Suppressor macrophage (primary cell): Measurements from ENCODE around the gene ANKRD31.
"Not testable (repeated sequence)": the region's sequence is repeated elsewhere in the genome, so short reads cannot be mapped to it uniquely, and the experiment has no call there.

Experiments used
- DNase-seq, 4 experiments: peaks; one replicate each; pipeline ENCODE4 v3.0.0-alpha.2; 2020 to 2022

The ANKRD31 gene

GRCh38 chr5:75220787-75221186 is 15.9 kb downstream of the ANKRD31 start:
- not testable (repeated sequence) for DNase-seq

GRCh38 chr5:75214928-75215327 is 21.8 kb downstream of the ANKRD31 start:
- DNase-seq: no peak

GRCh38 chr5:75214409-75214808 is 22.3 kb downstream of the ANKRD31 start:
- no peak for DNase-seq

- DNase-seq: no peak
These were observed 33.1 kb downstream of the ANKRD31 start for GRCh38 chr5:75203604-75204003.

- DNase-seq: no peak
These were observed 33.7 kb downstream of the ANKRD31 start for GRCh38 chr5:75202935-75203334.

- no peak for DNase-seq
These were observed 35.9 kb downstream of the ANKRD31 start for GRCh38 chr5:75200776-75201175.

- DNase-seq: no peak
These were observed 36.7 kb downstream of the ANKRD31 start for GRCh38 chr5:75199946-75200345.

GRCh38 chr5:75199071-75199470 is 37.6 kb downstream of the ANKRD31 start:
- no peak for DNase-seq

GRCh38 chr5:75197745-75198144 is 38.9 kb downstream of the ANKRD31 start:
- DNase-seq: no peak

- no peak for DNase-seq
These were observed 43.9 kb downstream of the ANKRD31 start for GRCh38 chr5:75192804-75193203.

GRCh38 chr5:75192264-75192663 is 44.4 kb downstream of the ANKRD31 start:
- no peak for DNase-seq

- no peak for DNase-seq
These were observed 46.5 kb downstream of the ANKRD31 start for GRCh38 chr5:75190227-75190626.

GRCh38 chr5:75189353-75189752 is 47.3 kb downstream of the ANKRD31 start:
- DNase-seq: no peak

GRCh38 chr5:75185763-75186162 is 50.9 kb downstream of the ANKRD31 start:
- no peak for DNase-seq

GRCh38 chr5:75176009-75176408 is 60.7 kb downstream of the ANKRD31 start:
- DNase-seq: not testable (repeated sequence)

- DNase-seq: not testable (repeated sequence)
These were observed 61.8 kb downstream of the ANKRD31 start for GRCh38 chr5:75174872-75175271.

GRCh38 chr5:75169516-75169915 is 67.2 kb downstream of the ANKRD31 start:
- no peak for DNase-seq

- DNase-seq: no peak
These were observed 68.5 kb downstream of the ANKRD31 start for GRCh38 chr5:75168026-75168735.

GRCh38 chr5:75167345-75167744 is 69.3 kb downstream of the ANKRD31 start:
- DNase-seq: no peak

- not testable (repeated sequence) for DNase-seq
These were observed 75.2 kb downstream of the ANKRD31 start for GRCh38 chr5:75161508-75161907.

GRCh38 chr5:75156585-75156984 is 80.1 kb downstream of the ANKRD31 start:
- no peak for DNase-seq

GRCh38 chr5:75152860-75153259 is 83.8 kb downstream of the ANKRD31 start:
- DNase-seq: no peak

- DNase-seq: no peak
These were observed 88.6 kb downstream of the ANKRD31 start for GRCh38 chr5:75148051-75148450.

- no peak for DNase-seq
These were observed 94.0 kb downstream of the ANKRD31 start for GRCh38 chr5:75142566-75143136.

- DNase-seq: no peak
These were observed 96.4 kb downstream of the ANKRD31 start for GRCh38 chr5:75140277-75140676.
